MM.1S (cell line): Measurements from ENCODE around the gene MYBPC3.
"Not testable (repeated sequence)": the region's sequence is repeated elsewhere in the genome, so short reads cannot be mapped to it uniquely, and the experiment has no call there.

Experiments
- DNase-seq: peaks from one replicate; pipeline ENCODE4 v3.0.0-alpha.2; 2015
- H2AFZ ChIP-seq: fragments of 300-600 bp; sonication (generic); 2 replicates; pipeline ENCODE4 v1.6.0; 2016; ENCODE audit warnings: antibody characterized with exemption, low read length
- H3F3A ChIP-seq: fragments of 300-600 bp; sonication (generic); 2 replicates; pipeline ENCODE4 v1.6.1; 2016; ENCODE audit warnings: mild to moderate bottlenecking, antibody characterized with exemption, low read length, moderate library complexity, mixed read lengths; ENCODE audit not compliant: insufficient read depth
- H3K27ac ChIP-seq: fragments of 300-600 bp; sonication (generic); 2 replicates; pipeline ENCODE4 v1.5.1; 2016; ENCODE audit warnings: mild to moderate bottlenecking, low read length
- H3K27me3 ChIP-seq: fragments of 300-600 bp; sonication (generic); replicated peaks from 2 replicates; pipeline ENCODE4 v1.6.0; 2016; ENCODE audit warnings: low read length; ENCODE audit not compliant: insufficient read depth
- H3K36me3 ChIP-seq: fragments of 300-600 bp; sonication (generic); replicated peaks from 2 replicates; pipeline ENCODE4 v1.6.1; 2016; ENCODE audit warnings: mild to moderate bottlenecking, low read length, mixed read lengths; ENCODE audit not compliant: insufficient read depth
- H3K4me1 ChIP-seq: fragments of 300-600 bp; sonication (generic); 2 replicates; pipeline ENCODE4 v1.6.1; 2016; ENCODE audit warnings: low read length, mixed read lengths
- H3K4me2 ChIP-seq: fragments of 300-600 bp; sonication (generic); 2 replicates; pipeline ENCODE4 v1.6.0; 2016; ENCODE audit warnings: low read depth, low read length
- H3K4me3 ChIP-seq: fragments of 300-600 bp; sonication (generic); 2 replicates; pipeline ENCODE4 v1.5.1; 2016; ENCODE audit warnings: low read length, mixed read lengths
- H3K79me2 ChIP-seq: fragments of 300-600 bp; sonication (generic); 2 replicates; pipeline ENCODE4 v1.6.1; 2016; ENCODE audit warnings: mixed run types, low read length, mixed read lengths
- H3K9ac ChIP-seq: fragments of 300-600 bp; sonication (generic); 2 replicates; pipeline ENCODE4 v1.6.1; 2016; ENCODE audit warnings: low read length, mixed read lengths
- H3K9me2 ChIP-seq: fragments of 300-600 bp; sonication (generic); replicated peaks from 2 replicates; pipeline ENCODE4 v1.6.1; 2016; ENCODE audit warnings: mild to moderate bottlenecking, low read length, mixed read lengths; ENCODE audit not compliant: insufficient read depth
- H3K9me3 ChIP-seq: fragments of 300-600 bp; sonication (generic); replicated peaks from 2 replicates; pipeline ENCODE4 v1.6.1; 2016; ENCODE audit warnings: mild to moderate bottlenecking, low read length, mixed read lengths; ENCODE audit not compliant: insufficient read depth
- H4K20me1 ChIP-seq: fragments of 300-600 bp; sonication (generic); 2 replicates; pipeline ENCODE4 v1.6.1; 2016; ENCODE audit warnings: mild to moderate bottlenecking, low read length, moderate library complexity, mixed read lengths; ENCODE audit not compliant: insufficient read depth
- CTCF ChIP-seq: fragments of 300-600 bp; sonication (generic); IDR thresholded peaks from 2 replicates; pipeline ENCODE4 v1.5.1; 2016; ENCODE audit warnings: antibody characterized with exemption, low read length, mixed read lengths
- EZH2 ChIP-seq: fragments of 300-600 bp; sonication (generic); optimal IDR thresholded peaks from 2 replicates; pipeline ENCODE3; 2017; ENCODE audit warnings: low read depth, mild to moderate bottlenecking, antibody characterized with exemption, low read length, mixed read lengths
- EZH2phosphoT487 ChIP-seq: fragments of 300-600 bp; sonication (generic); IDR thresholded peaks from 2 replicates; pipeline ENCODE4 v1.6.1; 2018; ENCODE audit warnings: antibody characterized with exemption, low read length

MYBPC3 gene

GRCh38 chr11:47324520-47324919, 28.0 kb downstream of the MYBPC3 start:
- H3K4me3 ChIP-seq = no peak overlapping the region
- H3K27ac ChIP-seq = no peak overlapping the region
- H2AFZ ChIP-seq = no peak overlapping the region
- no peaks in the 10 kb centered on the region for H3K36me3 ChIP-seq
- no peaks in the 10 kb centered on the region for H3K9me2 ChIP-seq
- no peak overlapping the region for H3K9ac ChIP-seq
- H4K20me1 ChIP-seq = no peaks in the 10 kb centered on the region
- no peaks in the 10 kb centered on the region for H3K27me3 ChIP-seq
- no peaks in the 10 kb centered on the region for H3F3A ChIP-seq
- H3K4me1 ChIP-seq = no peaks in the 10 kb centered on the region
- no peak for DNase-seq
- H3K4me2 ChIP-seq = no peak overlapping the region
- no peaks in the 10 kb centered on the region for H3K9me3 ChIP-seq
- TF ChIP-seq EZH2 = no peak
- TF ChIP-seq CTCF = no peak
- TF ChIP-seq EZH2phosphoT487 = no peak
- H3K79me2 ChIP-seq = no peaks in the 10 kb centered on the region

- H3K4me3 ChIP-seq = no peak overlapping the region
- H3K36me3 ChIP-seq = no peaks in the 10 kb centered on the region
- H3K79me2 ChIP-seq = no peaks in the 10 kb centered on the region
- H3K9me3 ChIP-seq = no peaks in the 10 kb centered on the region
- no peaks in the 10 kb centered on the region for H3K9me2 ChIP-seq
- no peak for TF ChIP-seq EZH2
- no peak for TF ChIP-seq EZH2phosphoT487
- TF ChIP-seq CTCF = no peak
- no peak overlapping the region for H3K27ac ChIP-seq
- no peak overlapping the region for H3K4me2 ChIP-seq
- H3K27me3 ChIP-seq = no peaks in the 10 kb centered on the region
- no peak for DNase-seq
- H3F3A ChIP-seq = no peaks in the 10 kb centered on the region
- no peaks in the 10 kb centered on the region for H3K4me1 ChIP-seq
- H3K9ac ChIP-seq = no peak overlapping the region
- H4K20me1 ChIP-seq = no peaks in the 10 kb centered on the region
- H2AFZ ChIP-seq = no peak overlapping the region
These were observed 34.3 kb downstream of the MYBPC3 start for GRCh38 chr11:47318166-47318565.

GRCh38 chr11:47317064-47317828, 35.3 kb downstream of the MYBPC3 start:
- Histone ChIP-seq H3K4me2 (no peak overlapping the region), H3F3A (no peaks in the 10 kb centered on the region), H3K9me2 (no peaks in the 10 kb centered on the region), H2AFZ (no peak overlapping the region), H3K4me1 (no peaks in the 10 kb centered on the region), H3K27me3 (no peaks in the 10 kb centered on the region), H4K20me1 (no peaks in the 10 kb centered on the region), H3K4me3 (no peak overlapping the region), H3K9me3 (no peaks in the 10 kb centered on the region), H3K27ac (no peak overlapping the region), H3K36me3 (no peaks in the 10 kb centered on the region), H3K79me2 (no peaks in the 10 kb centered on the region), H3K9ac (no peak overlapping the region)
- TF ChIP-seq EZH2phosphoT487 (no peak), EZH2 (no peak), CTCF (no peak)
- DNase-seq = no peak

GRCh38 chr11:47316501-47316900, 36.0 kb downstream of the MYBPC3 start:
- H3F3A ChIP-seq, H3K27ac ChIP-seq, H3K79me2 ChIP-seq, H2AFZ ChIP-seq, H3K9ac ChIP-seq, H3K27me3 ChIP-seq, H3K36me3 ChIP-seq, H4K20me1 ChIP-seq, DNase-seq, H3K9me2 ChIP-seq, H3K9me3 ChIP-seq, H3K4me1 ChIP-seq, H3K4me2 ChIP-seq, H3K4me3 ChIP-seq: not testable (repeated sequence)
